ENCODE measurements around the gene PPP2R3C.

DNA sequence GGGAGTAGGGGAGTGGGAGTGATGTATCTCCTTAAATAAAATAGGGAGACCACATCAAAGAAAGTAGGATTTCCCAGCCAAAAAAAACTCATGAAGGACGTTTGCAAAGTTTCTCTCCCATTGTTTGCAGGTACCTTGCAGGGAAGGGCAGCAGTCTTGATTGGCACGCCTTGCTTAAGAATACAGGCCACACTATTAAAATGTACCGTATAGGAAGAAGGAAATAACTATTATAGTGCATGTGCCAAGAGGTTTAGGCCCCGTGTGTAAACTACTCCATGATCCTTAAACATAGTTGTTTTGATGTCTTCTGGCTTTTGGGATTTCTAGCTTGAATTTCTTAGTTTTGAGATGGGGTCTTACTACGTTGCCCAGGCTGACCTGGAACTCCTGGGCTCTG is 43.1 kb upstream of the PPP2R3C start:
- TF ChIP-seq, protein P1, sequence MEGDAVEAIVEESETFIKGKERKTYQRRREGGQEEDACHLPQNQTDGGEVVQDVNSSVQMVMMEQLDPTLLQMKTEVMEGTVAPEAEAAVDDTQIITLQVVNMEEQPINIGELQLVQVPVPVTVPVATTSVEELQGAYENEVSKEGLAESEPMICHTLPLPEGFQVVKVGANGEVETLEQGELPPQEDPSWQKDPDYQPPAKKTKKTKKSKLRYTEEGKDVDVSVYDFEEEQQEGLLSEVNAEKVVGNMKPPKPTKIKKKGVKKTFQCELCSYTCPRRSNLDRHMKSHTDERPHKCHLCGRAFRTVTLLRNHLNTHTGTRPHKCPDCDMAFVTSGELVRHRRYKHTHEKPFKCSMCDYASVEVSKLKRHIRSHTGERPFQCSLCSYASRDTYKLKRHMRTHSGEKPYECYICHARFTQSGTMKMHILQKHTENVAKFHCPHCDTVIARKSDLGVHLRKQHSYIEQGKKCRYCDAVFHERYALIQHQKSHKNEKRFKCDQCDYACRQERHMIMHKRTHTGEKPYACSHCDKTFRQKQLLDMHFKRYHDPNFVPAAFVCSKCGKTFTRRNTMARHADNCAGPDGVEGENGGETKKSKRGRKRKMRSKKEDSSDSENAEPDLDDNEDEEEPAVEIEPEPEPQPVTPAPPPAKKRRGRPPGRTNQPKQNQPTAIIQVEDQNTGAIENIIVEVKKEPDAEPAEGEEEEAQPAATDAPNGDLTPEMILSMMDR (conservative IDR thresholded peaks at IDR 0.05; ENCODE audit: low read depth, low read length), result no peak
- TF ChIP-seq, protein P2, sequence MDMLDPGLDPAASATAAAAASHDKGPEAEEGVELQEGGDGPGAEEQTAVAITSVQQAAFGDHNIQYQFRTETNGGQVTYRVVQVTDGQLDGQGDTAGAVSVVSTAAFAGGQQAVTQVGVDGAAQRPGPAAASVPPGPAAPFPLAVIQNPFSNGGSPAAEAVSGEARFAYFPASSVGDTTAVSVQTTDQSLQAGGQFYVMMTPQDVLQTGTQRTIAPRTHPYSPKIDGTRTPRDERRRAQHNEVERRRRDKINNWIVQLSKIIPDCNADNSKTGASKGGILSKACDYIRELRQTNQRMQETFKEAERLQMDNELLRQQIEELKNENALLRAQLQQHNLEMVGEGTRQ (IDR thresholded peaks at IDR 0.05; ENCODE audit: low read depth, low read length), result no peak
- no peak for TF ChIP-seq BHLHE40 (IDR thresholded peaks at IDR 0.05; ENCODE audit: low read depth, low read length)
- no peak for TF ChIP-seq POLR2A (IDR thresholded peaks at IDR 0.05; ENCODE audit: low read depth, low read length)
- TF ChIP-seq, protein P3, sequence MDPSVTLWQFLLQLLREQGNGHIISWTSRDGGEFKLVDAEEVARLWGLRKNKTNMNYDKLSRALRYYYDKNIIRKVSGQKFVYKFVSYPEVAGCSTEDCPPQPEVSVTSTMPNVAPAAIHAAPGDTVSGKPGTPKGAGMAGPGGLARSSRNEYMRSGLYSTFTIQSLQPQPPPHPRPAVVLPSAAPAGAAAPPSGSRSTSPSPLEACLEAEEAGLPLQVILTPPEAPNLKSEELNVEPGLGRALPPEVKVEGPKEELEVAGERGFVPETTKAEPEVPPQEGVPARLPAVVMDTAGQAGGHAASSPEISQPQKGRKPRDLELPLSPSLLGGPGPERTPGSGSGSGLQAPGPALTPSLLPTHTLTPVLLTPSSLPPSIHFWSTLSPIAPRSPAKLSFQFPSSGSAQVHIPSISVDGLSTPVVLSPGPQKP (IDR thresholded peaks at IDR 0.05; ENCODE audit: borderline replicate concordance, low read depth, low read length), result no peak
- no peak for TF ChIP-seq CEBPB (IDR thresholded peaks at IDR 0.05; ENCODE audit: low read depth, low read length)
- no peak for TF ChIP-seq RAD21 (IDR thresholded peaks at IDR 0.05; ENCODE audit: low read length)
- no peak for TF ChIP-seq MAZ (IDR thresholded peaks at IDR 0.05; ENCODE audit: borderline replicate concordance, low read depth, low read length)
- TF ChIP-seq RFX5 (IDR thresholded peaks at IDR 0.05; ENCODE audit: low read depth, low read length), result no peak
- no peak for TF ChIP-seq RCOR1 (IDR thresholded peaks at IDR 0.05; ENCODE audit: insufficient replicate concordance, low read length)
- no peak for TF ChIP-seq MXI1 (IDR thresholded peaks at IDR 0.05; ENCODE audit: borderline replicate concordance, low read depth, low read length)
- no peak for TF ChIP-seq NFE2L2 (IDR thresholded peaks at IDR 0.05; ENCODE audit: low read depth, low read length)
- TF ChIP-seq CHD1 (IDR thresholded peaks at IDR 0.05; ENCODE audit: low read depth, low read length), result no peak
